SK-N-SH treated with all-trans-retinoic acid at 6 μM for 48 hours (cell line): ENCODE results near the gene MTCH1.

Experiments used
- ARNTL ChIP-seq: fragments of 450-650 bp; formaldehyde crosslinking; IDR thresholded peaks from 2 replicates; pipeline ENCODE4 v1.5.0; 2020; ENCODE audit warnings: low read depth, mild to moderate bottlenecking, moderate library complexity, borderline replicate concordance
- BACH2 ChIP-seq: fragments of 250-450 bp; sonication (Bioruptor Pico); IDR thresholded peaks from 2 replicates; pipeline ENCODE4 v1.9.0; 2021; ENCODE audit warnings: mild to moderate bottlenecking, borderline replicate concordance
- ESRRG ChIP-seq: fragments of 250-450 bp; sonication (Bioruptor Pico); IDR thresholded peaks from 2 replicates; pipeline ENCODE4 v1.6.1; 2021; ENCODE audit warnings: mild to moderate bottlenecking
- GLIS3 ChIP-seq: fragments of 250-450 bp; sonication (Bioruptor Pico); IDR thresholded peaks from 2 replicates; pipeline ENCODE4 v1.5.0; 2020; ENCODE audit warnings: mild to moderate bottlenecking, moderate library complexity
- POU6F1 ChIP-seq: fragments of 250-450 bp; sonication (Bioruptor Pico); IDR thresholded peaks from 2 replicates; pipeline ENCODE4 v1.8.0; 2021; ENCODE audit warnings: low read depth, mild to moderate bottlenecking, moderate library complexity, borderline replicate concordance
- PPARA ChIP-seq: fragments of 250-450 bp; sonication (Bioruptor Pico); IDR thresholded peaks from 2 replicates; pipeline ENCODE4 v1.5.0; 2020; ENCODE audit warnings: mild to moderate bottlenecking, borderline replicate concordance
- RARB ChIP-seq: fragments of 250-450 bp; sonication (Bioruptor Pico); IDR thresholded peaks from 2 replicates; pipeline ENCODE4 v1.8.0; 2021; ENCODE audit warnings: mild to moderate bottlenecking, moderate library complexity
- SNAI2 ChIP-seq: fragments of 250-450 bp; sonication (Bioruptor Pico); IDR thresholded peaks from 2 replicates; pipeline ENCODE4 v1.5.0; 2020; ENCODE audit warnings: mild to moderate bottlenecking, moderate library complexity
- TOX ChIP-seq: fragments of 250-450 bp; sonication (Bioruptor Pico); IDR thresholded peaks from 2 replicates; pipeline ENCODE4 v1.8.0; 2021; ENCODE audit warnings: mild to moderate bottlenecking, moderate library complexity, borderline replicate concordance
- ZC3H10 ChIP-seq: fragments of 250-450 bp; sonication (Bioruptor Pico); IDR thresholded peaks from 2 replicates; pipeline ENCODE4 v1.5.1; 2021; ENCODE audit warnings: mild to moderate bottlenecking, moderate library complexity
- ZFP30 ChIP-seq: fragments of 450-650 bp; formaldehyde crosslinking; IDR thresholded peaks from 2 replicates; pipeline ENCODE4 v1.5.0; 2022; ENCODE audit warnings: mild to moderate bottlenecking, moderate library complexity
- ZNF565 ChIP-seq: fragments of 450-650 bp; formaldehyde crosslinking; conservative IDR thresholded peaks from 2 replicates; pipeline ENCODE4 v1.5.0; 2020; ENCODE audit warnings: low read depth, mild to moderate bottlenecking, moderate library complexity
- TF ChIP-seq, protein P1 (sequence below): fragments of 250-450 bp; sonication (Bioruptor Pico); IDR thresholded peaks from 2 replicates; pipeline ENCODE4 v1.5.0; 2020; ENCODE audit warnings: mild to moderate bottlenecking, moderate library complexity
- TF ChIP-seq, protein P2 (sequence below): fragments of 250-450 bp; sonication (Bioruptor Pico); IDR thresholded peaks from 2 replicates; pipeline ENCODE4 v1.8.0; 2020; ENCODE audit warnings: mild to moderate bottlenecking, moderate library complexity, borderline replicate concordance

DNA sequence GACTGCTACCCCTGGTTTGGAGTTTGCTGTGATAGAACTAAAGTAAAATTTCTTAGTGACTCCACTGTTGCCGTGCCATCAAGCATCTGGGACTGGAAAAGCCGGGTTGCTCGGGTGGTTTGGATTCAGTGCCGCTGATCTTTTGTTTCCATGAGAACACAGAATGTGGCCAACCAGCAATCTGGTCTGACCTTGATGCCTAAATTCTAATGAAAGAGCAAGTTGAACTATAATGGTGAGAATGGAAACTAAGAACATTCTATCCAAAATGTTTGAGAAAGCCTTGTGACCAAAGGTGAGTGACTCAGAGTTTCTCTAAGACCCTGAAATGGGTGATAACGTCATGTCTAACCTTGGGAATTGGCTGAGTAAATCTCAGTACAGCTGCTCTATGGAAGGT is 41.3 kb downstream of the MTCH1 start:
- TF ChIP-seq POU6F1 (CRISPR knock-in tag) (no peak), ARNTL (CRISPR knock-in tag) (no peak), ESRRG (CRISPR knock-in tag) (no peak), TOX (CRISPR knock-in tag) (no peak), ZFP30 (no peak), ZC3H10 (CRISPR knock-in tag) (no peak), ZNF565 (CRISPR knock-in tag) (no peak), RARB (no peak), BACH2 (CRISPR knock-in tag) (no peak), SNAI2 (no peak), PPARA (CRISPR knock-in tag) (no peak), GLIS3 (CRISPR knock-in tag) (no peak)
- TF ChIP-seq, protein P1, sequence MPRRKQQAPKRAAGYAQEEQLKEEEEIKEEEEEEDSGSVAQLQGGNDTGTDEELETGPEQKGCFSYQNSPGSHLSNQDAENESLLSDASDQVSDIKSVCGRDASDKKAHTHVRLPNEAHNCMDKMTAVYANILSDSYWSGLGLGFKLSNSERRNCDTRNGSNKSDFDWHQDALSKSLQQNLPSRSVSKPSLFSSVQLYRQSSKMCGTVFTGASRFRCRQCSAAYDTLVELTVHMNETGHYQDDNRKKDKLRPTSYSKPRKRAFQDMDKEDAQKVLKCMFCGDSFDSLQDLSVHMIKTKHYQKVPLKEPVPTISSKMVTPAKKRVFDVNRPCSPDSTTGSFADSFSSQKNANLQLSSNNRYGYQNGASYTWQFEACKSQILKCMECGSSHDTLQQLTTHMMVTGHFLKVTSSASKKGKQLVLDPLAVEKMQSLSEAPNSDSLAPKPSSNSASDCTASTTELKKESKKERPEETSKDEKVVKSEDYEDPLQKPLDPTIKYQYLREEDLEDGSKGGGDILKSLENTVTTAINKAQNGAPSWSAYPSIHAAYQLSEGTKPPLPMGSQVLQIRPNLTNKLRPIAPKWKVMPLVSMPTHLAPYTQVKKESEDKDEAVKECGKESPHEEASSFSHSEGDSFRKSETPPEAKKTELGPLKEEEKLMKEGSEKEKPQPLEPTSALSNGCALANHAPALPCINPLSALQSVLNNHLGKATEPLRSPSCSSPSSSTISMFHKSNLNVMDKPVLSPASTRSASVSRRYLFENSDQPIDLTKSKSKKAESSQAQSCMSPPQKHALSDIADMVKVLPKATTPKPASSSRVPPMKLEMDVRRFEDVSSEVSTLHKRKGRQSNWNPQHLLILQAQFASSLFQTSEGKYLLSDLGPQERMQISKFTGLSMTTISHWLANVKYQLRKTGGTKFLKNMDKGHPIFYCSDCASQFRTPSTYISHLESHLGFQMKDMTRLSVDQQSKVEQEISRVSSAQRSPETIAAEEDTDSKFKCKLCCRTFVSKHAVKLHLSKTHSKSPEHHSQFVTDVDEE = no peak
- TF ChIP-seq, protein P2, sequence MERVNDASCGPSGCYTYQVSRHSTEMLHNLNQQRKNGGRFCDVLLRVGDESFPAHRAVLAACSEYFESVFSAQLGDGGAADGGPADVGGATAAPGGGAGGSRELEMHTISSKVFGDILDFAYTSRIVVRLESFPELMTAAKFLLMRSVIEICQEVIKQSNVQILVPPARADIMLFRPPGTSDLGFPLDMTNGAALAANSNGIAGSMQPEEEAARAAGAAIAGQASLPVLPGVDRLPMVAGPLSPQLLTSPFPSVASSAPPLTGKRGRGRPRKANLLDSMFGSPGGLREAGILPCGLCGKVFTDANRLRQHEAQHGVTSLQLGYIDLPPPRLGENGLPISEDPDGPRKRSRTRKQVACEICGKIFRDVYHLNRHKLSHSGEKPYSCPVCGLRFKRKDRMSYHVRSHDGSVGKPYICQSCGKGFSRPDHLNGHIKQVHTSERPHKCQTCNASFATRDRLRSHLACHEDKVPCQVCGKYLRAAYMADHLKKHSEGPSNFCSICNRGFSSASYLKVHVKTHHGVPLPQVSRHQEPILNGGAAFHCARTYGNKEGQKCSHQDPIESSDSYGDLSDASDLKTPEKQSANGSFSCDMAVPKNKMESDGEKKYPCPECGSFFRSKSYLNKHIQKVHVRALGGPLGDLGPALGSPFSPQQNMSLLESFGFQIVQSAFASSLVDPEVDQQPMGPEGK (CRISPR knock-in tag) = no peak
